Body of pancreas (tissue), 4 donors: ENCODE measurements around the gene SDC3. TPM values are rescaled to one million over a fixed set of nuclear protein-coding genes. Genes with fewer than 3 reads are reported as not detected.

Source experiments
- ATAC-seq: fragments of 150-250 bp; one replicate; pipeline ENCODE4 v1.9.1; 2016
- DNase-seq, 4 donors: peaks; one replicate each; pipeline ENCODE4 v3.0.0-alpha.2; 2019
- H3K27ac ChIP-seq, 4 donors: fragments of 200-600 bp; sonication (generic); 1 replicate in 3 of 4; 2 replicates in 1 of 4; pipeline versions ENCODE4 v1.5.1 to v1.6.1; 2016 to 2019; ENCODE audit warnings: mild to moderate bottlenecking in 1 of 4, mixed read lengths in 1 of 4, moderate library complexity in 1 of 4
- H3K27me3 ChIP-seq, 2 donors: fragments of 200-600 bp; sonication (generic); one replicate each; pipeline ENCODE4 v1.6.0; 2016; ENCODE audit warnings: mild to moderate bottlenecking in 1 of 2
- H3K36me3 ChIP-seq, 2 donors: fragments of 200-600 bp; sonication (generic); replicated peaks in 1 of 2; 2 replicates each; pipeline ENCODE4 v1.5.1; 2016; ENCODE audit warnings: low read depth in 2 of 2; ENCODE audit not compliant: insufficient read depth in 1 of 2
- H3K4me1 ChIP-seq: fragments of 200-600 bp; sonication (generic); one replicate; pipeline ENCODE4 v1.6.0; 2016
- H3K4me3 ChIP-seq, 2 donors: fragments of 200-600 bp; sonication (generic); 1 replicate in 1 of 2; 2 replicates in 1 of 2; pipeline ENCODE4 v1.5.1; 2016 to 2019
- H3K9me3 ChIP-seq, 3 donors: fragments of 200-600 bp; sonication (generic); 1 replicate in 2 of 3; 2 replicates in 1 of 3; pipeline ENCODE4 v1.5.1; 2016
- POLR2A ChIP-seq, 3 donors: fragments of 450-650 bp; IDR thresholded peaks; one replicate each; pipeline ENCODE4 v1.6.1; 2016; ENCODE audit warnings: antibody characterized with exemption in 3 of 3, mild to moderate bottlenecking in 2 of 3
- WGBS, 2 donors: methylation state at CpG; one replicate each; pipeline ENCODE4 v1.1.5; 2017; 5-methylcytosine and 5-hydroxymethylcytosine counted together
- intact Hi-C: fragments of 100-400 bp; cut with DNase I; formaldehyde crosslinking; loops from one replicate; pipeline ENCODE4 v1.15.1; 2023
- total RNA-seq, 2 donors: library from RNA; depleted of rRNA; stranded (reverse); fragments of >200 nt; gene quantifications; one replicate each; pipeline ENCODE4 v1.1.0, GENCODE V29; 2016
- TF ChIP-seq, protein P1 (sequence below), 7 experiments: fragments of 450-650 bp in 4 of 7; fragments of 200-600 bp in 3 of 7; sonication (generic) in 3 of 7; IDR thresholded peaks; one replicate each; pipeline ENCODE4 v1.5.1; 2016 to 2019; ENCODE audit warnings: antibody characterized with exemption in 7 of 7

The SDC3 gene
- total RNA-seq, 2 donors from 2014 or later, result 7.8 to 19.1 TPM

DNA sequence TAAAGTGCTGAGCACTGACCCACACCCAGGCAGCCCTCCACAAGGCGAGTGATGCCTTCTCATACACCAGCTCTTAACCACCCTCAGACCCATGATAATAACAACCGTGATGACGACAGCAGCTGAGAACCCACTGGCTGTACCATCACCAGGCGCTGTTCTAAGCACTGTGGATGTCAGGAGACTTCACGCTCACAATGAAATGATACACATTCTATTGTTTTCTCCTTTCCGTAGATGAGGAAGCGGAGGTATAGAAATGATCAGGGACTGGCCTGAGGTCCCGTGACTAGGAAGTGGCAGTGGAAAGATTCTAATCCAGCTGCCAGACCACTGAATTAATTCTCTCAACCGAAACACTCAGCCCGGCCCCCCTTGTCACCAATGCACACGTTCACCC is 32.6 kb downstream of the SDC3 start:
- no peaks in the 10 kb centered on the region for H3K36me3 ChIP-seq
- H3K9me3 ChIP-seq, result no peaks in the 10 kb centered on the region
- no peak overlapping the region for H3K4me3 ChIP-seq
- DNase-seq, result no peak
- H3K4me1 ChIP-seq, result no peaks in the 10 kb centered on the region
- 86 to 89% methylated on average over 11 of the region's 11 CpGs for WGBS, 2 donors
- intact Hi-C loops, result no loop called here
- no peak overlapping the region for H3K27ac ChIP-seq
- H3K27me3 ChIP-seq, result no peaks in the 10 kb centered on the region
- ATAC-seq, result no peak
- no peak for TF ChIP-seq POLR2A (IDR thresholded peaks at IDR 0.05)
- TF ChIP-seq, protein P1, sequence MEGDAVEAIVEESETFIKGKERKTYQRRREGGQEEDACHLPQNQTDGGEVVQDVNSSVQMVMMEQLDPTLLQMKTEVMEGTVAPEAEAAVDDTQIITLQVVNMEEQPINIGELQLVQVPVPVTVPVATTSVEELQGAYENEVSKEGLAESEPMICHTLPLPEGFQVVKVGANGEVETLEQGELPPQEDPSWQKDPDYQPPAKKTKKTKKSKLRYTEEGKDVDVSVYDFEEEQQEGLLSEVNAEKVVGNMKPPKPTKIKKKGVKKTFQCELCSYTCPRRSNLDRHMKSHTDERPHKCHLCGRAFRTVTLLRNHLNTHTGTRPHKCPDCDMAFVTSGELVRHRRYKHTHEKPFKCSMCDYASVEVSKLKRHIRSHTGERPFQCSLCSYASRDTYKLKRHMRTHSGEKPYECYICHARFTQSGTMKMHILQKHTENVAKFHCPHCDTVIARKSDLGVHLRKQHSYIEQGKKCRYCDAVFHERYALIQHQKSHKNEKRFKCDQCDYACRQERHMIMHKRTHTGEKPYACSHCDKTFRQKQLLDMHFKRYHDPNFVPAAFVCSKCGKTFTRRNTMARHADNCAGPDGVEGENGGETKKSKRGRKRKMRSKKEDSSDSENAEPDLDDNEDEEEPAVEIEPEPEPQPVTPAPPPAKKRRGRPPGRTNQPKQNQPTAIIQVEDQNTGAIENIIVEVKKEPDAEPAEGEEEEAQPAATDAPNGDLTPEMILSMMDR (IDR thresholded peaks at IDR 0.05), result no peak

DNA sequence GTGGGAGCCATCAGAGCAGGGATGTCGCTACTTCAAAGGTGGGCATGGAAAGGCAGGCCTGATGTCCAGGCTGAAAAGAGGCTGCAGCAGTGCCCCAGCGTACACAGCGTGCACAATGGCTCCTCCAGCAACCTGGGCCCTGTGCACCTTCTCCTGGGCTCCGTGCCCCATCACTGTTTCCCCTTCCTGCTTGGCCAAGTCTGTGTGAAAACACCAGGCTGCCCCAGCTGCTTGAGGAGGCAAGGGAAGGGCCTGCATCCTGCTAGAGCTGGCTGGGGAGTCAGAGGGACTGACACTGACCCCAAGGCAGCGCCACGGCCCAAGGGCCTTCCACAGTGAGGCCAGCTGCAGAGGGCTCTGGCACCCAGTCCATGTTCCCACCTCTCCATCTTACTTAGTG is 33.4 kb downstream of the SDC3 start:
- no peaks in the 10 kb centered on the region for H3K27me3 ChIP-seq
- H3K36me3 ChIP-seq, result no peaks in the 10 kb centered on the region
- H3K27ac ChIP-seq, result no peak overlapping the region
- H3K4me3 ChIP-seq, result no peak overlapping the region
- no peak for TF ChIP-seq POLR2A (IDR thresholded peaks at IDR 0.05)
- TF ChIP-seq, protein P1 (IDR thresholded peaks at IDR 0.05), result no peak
- intact Hi-C loops, result no loop called here
- ATAC-seq, result no peak
- peak; percentile 20 to 79 (median 38) for DNase-seq
- H3K4me1 ChIP-seq, result no peaks in the 10 kb centered on the region
- WGBS, 2 donors, result 72% methylated on average over 6 of the region's 6 CpGs; no CpG with 5 or more reads in 1 of the 2 donors
- H3K9me3 ChIP-seq, result no peaks in the 10 kb centered on the region

DNA sequence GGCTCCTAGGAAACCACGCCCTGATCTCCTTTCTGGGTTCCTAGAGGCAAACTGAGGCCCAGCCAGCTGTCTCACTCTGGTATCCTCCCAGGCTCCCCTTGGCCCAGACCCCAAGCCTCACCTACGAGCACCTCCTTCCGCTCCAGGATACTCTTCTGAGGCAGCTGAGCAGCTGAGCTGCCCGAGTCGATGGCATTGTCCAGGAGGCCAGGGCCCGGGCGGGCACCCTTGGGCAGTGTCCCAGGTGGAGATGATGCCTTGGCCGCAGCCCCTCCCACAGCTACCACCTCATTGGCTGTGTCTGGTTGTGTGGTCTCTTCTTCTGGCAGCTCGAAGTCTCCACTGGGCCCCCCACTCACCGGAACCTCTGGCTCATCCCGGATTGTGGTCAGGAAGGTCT is 34.4 kb downstream of the SDC3 start:
- Histone ChIP-seq H3K4me3 (no peak overlapping the region), H3K27ac (no peak overlapping the region), H3K27me3 (no peaks in the 10 kb centered on the region), H3K9me3 (no peaks in the 10 kb centered on the region), H3K36me3 (no peaks in the 10 kb centered on the region), H3K4me1 (no peaks in the 10 kb centered on the region)
- DNase-seq (no peak), ATAC-seq (no peak)
- intact Hi-C loops, result no loop called here
- 92 to 93% methylated on average over 9 to 11 of the region's 11 CpGs for WGBS, 2 donors
- TF ChIP-seq, protein P1 (IDR thresholded peaks at IDR 0.05), result no peak

DNA sequence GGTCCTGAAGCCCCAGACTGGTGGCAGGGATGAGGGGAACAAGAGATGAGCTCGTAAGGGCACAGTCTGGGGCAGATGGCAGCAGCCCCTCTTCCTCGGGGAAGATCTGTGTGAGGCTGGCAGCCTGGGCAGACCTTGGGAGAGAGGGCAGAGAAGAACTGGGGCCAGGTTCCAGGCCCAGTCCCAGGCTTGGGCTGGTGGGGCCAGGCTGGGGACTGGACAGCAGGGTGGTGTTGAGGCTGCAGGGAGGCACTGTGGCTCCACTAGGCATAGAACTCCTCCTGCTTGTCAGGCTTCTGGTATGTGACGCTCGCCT is 35.7 kb downstream of the SDC3 start:
- TF ChIP-seq POLR2A (IDR thresholded peaks at IDR 0.05), result no peak
- TF ChIP-seq, protein P1 (IDR thresholded peaks at IDR 0.05), result no peak
- ATAC-seq, result no peak
- H3K4me1 ChIP-seq, result no peaks in the 10 kb centered on the region
- intact Hi-C loops, result no loop called here
- no peaks in the 10 kb centered on the region for H3K9me3 ChIP-seq
- H3K27me3 ChIP-seq, result no peaks in the 10 kb centered on the region
- 98 to 100% methylated on average over 2 to 4 of the region's 4 CpGs for WGBS, 2 donors
- no peak overlapping the region for H3K4me3 ChIP-seq
- no peaks in the 10 kb centered on the region for H3K36me3 ChIP-seq
- DNase-seq, result no peak
- no peak overlapping the region for H3K27ac ChIP-seq

DNA sequence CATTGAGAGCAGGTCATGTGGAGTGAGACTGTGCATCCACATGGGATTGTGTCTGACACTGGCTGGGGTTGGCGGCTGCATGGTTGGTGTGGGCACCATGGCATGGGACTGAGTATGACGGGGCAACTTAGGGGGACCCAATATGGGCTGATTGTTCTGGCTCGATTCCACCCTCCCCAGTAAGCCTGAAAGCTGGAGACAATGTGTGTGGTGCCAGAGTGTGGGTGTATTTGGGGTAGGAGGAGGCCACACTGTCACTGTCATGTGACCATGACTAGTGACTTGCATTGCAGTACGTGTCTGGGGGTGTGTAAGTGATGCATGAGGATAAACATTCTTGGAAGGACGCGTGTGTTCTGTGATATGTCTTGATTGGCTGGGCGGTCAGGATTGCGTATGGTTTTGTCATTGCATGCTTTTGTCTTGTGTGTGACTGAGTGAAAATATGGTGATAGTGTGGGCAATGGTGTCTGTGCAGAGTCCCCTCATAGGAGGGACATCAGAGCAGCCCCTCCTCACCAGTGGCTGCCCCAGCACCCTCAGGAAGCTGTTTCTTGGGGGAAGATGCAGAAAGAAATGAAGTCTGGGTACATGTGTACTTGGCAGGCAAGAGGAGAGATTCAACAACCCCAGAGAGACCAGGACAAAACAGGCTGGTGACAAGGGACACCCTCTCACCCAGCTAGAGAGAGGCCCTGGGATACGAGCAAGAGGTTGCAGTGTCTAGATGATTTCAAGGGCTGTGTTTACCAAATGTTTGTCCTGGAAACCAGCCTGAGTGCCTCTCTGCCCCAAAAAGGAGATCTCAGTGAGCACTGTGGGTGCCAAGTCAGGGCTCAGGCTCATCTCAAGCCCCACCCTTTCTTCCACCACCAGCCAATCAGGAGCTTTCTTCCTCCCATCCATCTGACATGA is 36.3 kb downstream of the SDC3 start:
- no peaks in the 10 kb centered on the region for H3K4me1 ChIP-seq
- WGBS, 2 donors, result 82 to 96% methylated on average over 9 of the region's 9 CpGs
- ATAC-seq (no peak), DNase-seq (no peak)
- intact Hi-C loops, result no loop called here
- H3K27me3 ChIP-seq, result no peaks in the 10 kb centered on the region
- no peaks in the 10 kb centered on the region for H3K36me3 ChIP-seq
- TF ChIP-seq, protein P1 (IDR thresholded peaks at IDR 0.05), result no peak
- TF ChIP-seq POLR2A (IDR thresholded peaks at IDR 0.05), result no peak
- H3K27ac ChIP-seq, result no peak overlapping the region
- H3K9me3 ChIP-seq, result no peaks in the 10 kb centered on the region
- no peak overlapping the region for H3K4me3 ChIP-seq
